Measurements from ENCODE around the gene RPGRIP1.
"Not testable (repeated sequence)": the region's sequence is repeated elsewhere in the genome, so short reads cannot be mapped to it uniquely, and the experiment has no call there.

RPGRIP1 gene

DNA sequence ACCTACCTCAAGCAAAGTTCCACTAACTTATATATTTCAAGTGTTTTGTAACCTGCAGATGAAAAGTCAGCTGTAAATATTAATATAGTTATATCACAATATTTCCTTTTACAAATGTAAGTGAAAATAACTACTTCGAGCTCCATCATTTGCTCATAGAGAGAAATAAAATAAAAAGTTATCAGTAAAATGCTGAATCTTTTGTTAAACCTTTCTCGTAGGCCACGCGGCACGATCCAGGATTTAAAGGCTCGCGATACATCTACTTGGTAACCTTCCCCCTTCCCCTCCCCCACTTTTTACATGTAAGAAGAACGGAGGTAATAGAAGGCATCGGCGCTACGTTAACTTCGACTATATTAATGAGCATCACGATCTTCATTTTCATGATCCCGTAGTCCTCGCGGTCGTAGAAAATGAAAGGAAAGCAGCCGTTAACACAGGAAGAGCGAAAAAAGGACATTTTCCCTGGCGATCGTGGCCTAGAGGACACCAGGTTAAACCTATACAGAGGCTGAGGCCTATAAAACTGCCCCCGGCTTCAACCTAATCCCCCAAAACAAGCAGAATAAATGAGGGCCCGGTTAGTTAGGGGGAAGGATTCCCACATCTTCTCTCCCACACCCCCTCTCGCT, 11.1 kb upstream of the RPGRIP1 start:
- peaks cover 36% of the 10 kb centered on the region for H3K36me3 Mint-ChIP-seq
- H3K9me3 Mint-ChIP-seq, result no peaks in the 10 kb centered on the region
- H3K4me1 Mint-ChIP-seq, result peaks cover 29% of the 10 kb centered on the region
- H3K4me3 Mint-ChIP-seq, result peak overlapping the region; percentile 99
- peak overlapping the region; percentile 100 for H3K27ac Mint-ChIP-seq
- no peaks in the 10 kb centered on the region for H3K27me3 Mint-ChIP-seq

DNA sequence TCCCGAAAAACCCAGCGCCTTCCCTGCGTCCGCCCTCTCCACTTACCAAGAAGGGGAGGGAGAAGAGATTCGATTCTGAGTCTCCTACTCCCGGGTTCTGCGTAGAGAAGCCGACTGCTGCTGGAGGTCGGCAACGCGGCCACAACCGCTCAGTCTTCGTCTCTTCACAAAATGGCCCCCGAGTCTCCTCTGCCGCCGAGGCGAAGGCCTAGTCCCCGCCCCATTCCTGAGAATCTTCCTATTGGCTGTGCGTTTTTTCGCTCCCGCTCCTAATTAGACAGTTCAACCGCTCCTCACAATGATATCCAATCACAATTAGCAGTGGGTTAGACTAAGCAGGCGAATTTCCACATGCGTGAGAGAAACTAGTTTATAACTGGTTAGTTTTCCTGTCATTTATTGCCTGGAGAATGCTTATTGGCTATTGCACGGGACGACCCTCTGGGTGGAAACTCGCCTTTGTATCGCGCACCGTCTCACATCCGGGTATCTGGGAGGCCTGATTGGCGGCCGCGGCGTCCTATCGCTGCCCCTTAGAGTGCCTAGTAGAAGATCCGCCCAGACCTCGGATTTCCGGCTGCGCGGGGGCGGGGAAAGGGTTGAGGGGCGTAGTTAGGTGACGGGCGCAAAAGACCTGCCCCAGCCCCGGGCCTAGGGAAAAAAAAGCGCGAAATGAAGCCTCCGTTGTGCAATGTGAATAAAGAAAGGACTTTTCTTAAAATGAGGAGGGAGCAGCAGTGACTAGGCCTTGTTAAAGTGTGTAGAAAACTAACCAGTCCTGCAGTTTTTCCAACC, 10.4 kb upstream of the RPGRIP1 start, which contains the start of gene HNRNPC:
Gene HNRNPC, minus strand, starts transcription at position 191 of the 795 bp plus-strand sequence. CDS start 35,249 bp downstream, outside the sequence.
- H3K36me3 Mint-ChIP-seq, result peaks cover 35% of the 10 kb centered on the region
- H3K27me3 Mint-ChIP-seq, result no peaks in the 10 kb centered on the region
- H3K4me1 Mint-ChIP-seq, result peaks cover 22% of the 10 kb centered on the region
- H3K9me3 Mint-ChIP-seq, result no peaks in the 10 kb centered on the region
- peak within 1 kb of the TSS; percentile 99 for H3K4me3 Mint-ChIP-seq
- peak within 1 kb of the TSS; percentile 100 for H3K27ac Mint-ChIP-seq

DNA sequence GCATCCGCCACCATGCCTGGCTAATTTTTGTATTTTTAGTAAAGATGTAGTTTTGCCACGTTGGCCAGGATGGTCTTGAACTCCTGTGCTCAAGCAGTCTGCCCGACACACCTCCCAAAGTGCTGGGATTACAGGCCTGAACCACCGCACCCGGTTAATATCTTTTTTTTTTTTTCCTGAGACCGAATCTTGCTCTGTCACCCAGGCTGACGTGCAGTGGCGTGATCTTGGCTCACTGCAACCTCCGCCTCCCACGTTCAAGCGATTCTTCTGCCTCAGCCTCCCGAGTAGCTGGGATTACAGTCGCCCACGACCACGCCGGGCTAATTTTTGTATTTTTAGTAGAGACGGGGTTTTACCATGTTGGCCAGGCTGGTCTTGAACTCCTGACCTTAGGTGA, 7.2 kb upstream of the RPGRIP1 start:
- H3K27ac Mint-ChIP-seq, result not testable (repeated sequence)

DNA sequence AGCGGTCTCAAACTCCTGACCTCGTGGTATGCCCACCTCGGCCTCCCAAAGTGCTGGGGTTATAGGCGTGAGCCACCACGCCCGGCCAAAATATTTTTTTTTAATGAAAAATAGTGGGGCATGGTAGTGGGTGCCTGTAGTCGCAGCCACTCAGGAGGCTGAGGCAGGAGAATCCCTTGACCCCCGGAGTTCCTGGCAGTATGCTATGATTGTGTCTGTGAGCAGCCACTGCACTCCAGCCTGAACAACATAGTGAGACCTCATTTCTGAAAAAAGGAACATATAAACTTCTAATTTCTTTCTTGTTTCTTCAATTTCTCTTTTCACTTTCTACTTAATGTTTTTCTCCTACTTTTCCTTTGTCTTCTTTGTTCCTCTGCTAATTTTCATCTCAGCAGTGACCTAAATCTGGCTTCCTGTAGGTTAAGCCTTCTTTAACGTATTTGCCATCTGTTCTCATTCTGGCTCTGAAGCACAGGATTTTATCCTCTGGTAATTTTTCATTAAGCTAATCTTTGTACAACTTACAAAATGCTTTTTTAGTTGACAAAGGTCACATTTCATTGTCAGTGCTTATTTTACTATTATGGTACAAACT, 4.5 kb upstream of the RPGRIP1 start:
- H3K27ac Mint-ChIP-seq, result peak overlapping the region; percentile 48
- H3K9me3 Mint-ChIP-seq, result no peaks in the 10 kb centered on the region

More for the DNA sequence above, 7.2 kb upstream of the RPGRIP1 start:
- not testable (repeated sequence) for H3K27me3 Mint-ChIP-seq, H3K4me1 Mint-ChIP-seq, H3K4me3 Mint-ChIP-seq, H3K9me3 Mint-ChIP-seq
- H3K36me3 Mint-ChIP-seq, result peaks cover 11% of the 10 kb centered on the region

DNA sequence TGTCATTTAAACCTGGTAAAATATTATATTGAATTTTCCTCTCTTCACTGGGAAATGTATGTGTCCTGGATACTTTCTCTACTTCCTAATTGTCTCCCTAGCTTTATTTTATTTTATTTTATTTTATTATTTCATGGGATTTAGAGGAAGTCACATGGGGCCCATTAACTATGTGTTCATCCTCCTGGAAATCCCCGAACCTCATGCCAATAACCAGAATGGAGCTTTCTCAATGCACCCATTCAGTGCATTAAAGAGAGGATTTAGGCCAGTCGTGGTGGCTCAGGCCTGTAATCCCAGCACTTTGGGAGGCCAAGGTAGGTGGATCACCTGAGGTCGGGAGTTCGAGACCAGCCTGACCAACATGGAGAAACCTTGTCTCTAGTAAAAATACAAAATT, 1.3 kb upstream of the RPGRIP1 start:
- no peaks in the 10 kb centered on the region for H3K27me3 Mint-ChIP-seq
- H3K36me3 Mint-ChIP-seq, result no peaks in the 10 kb centered on the region
- H3K9me3 Mint-ChIP-seq, result no peaks in the 10 kb centered on the region
- no peaks in the 10 kb centered on the region for H3K4me1 Mint-ChIP-seq
- no peak overlapping the region for H3K4me3 Mint-ChIP-seq
- H3K27ac Mint-ChIP-seq, result no peak overlapping the region

More for the DNA sequence above, 4.5 kb upstream of the RPGRIP1 start:
- no peaks in the 10 kb centered on the region for H3K36me3 Mint-ChIP-seq
- H3K4me1 Mint-ChIP-seq, result no peaks in the 10 kb centered on the region
- H3K27me3 Mint-ChIP-seq, result no peaks in the 10 kb centered on the region
- no peak overlapping the region for H3K4me3 Mint-ChIP-seq

DNA sequence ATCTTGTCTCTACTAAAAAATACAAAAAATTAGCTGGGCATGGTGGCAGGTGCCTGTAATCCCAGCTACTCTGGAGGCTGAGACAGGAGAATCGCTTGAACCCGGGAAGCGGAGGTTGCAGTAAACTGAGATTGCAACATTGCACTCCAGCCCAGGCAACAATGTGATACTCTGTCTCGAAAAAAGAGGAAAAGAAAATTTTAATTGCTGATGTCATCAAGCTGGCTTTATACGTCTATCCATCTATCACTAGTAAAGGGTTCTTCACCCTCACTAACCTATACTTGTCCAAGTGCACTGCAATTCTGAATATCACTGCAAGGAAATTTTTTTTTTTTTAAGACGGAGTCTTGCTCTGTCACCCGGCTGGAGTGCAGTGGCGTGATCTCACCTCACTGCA, 2.0 kb downstream of the RPGRIP1 start:
- not testable (repeated sequence) for H3K36me3 Mint-ChIP-seq, H3K9me3 Mint-ChIP-seq, H3K27me3 Mint-ChIP-seq, H3K27ac Mint-ChIP-seq, H3K4me3 Mint-ChIP-seq, H3K4me1 Mint-ChIP-seq

DNA sequence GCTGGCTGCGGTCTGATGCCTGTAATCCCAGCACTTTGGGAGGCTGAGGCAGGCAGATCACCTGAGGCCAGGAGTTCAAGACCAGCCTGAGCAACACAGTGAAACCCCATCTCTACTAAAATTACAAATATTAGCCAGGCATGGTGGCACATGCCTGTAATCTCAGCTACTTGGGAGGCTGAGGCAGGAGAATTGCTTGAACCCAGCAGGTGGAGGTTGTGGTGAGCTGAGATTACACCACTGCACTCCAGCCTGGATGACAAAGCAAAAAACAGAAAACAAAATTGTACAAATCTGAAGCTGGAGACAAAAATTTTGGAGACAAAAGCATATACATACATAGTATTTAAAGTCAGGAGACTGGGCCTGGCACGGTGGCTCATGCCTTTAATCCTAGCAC, 6.6 kb downstream of the RPGRIP1 start:
- H3K9me3 Mint-ChIP-seq, result not testable (repeated sequence)

DNA sequence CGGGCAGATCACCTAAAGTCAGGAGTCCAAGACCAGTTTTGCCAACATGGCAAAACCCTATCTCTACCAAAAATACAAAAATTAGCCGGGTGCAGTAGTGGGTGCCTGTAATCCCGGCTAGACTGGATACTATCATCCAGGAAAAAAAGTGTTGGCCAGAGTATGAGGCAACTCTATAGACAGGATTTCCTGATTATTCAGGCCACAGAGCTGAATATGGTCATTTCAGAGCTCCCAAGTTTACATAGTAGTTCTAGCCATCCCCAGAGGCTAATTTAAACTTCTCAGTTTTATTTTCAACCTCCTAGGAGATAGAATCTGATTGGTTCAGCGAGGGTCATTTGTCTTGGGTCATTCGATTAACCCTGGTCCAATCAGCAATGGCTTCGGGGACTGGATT, 7.3 kb downstream of the RPGRIP1 start:
- Mint-ChIP-seq H3K27me3 (no peaks in the 10 kb centered on the region), H3K4me3 (no peak overlapping the region), H3K9me3 (no peaks in the 10 kb centered on the region), H3K27ac (no peak overlapping the region), H3K4me1 (no peaks in the 10 kb centered on the region), H3K36me3 (peaks cover 1% of the 10 kb centered on the region)

More for the DNA sequence above, 6.6 kb downstream of the RPGRIP1 start:
- not testable (repeated sequence) for H3K36me3 Mint-ChIP-seq, H3K4me3 Mint-ChIP-seq, H3K4me1 Mint-ChIP-seq, H3K27ac Mint-ChIP-seq, H3K27me3 Mint-ChIP-seq

DNA sequence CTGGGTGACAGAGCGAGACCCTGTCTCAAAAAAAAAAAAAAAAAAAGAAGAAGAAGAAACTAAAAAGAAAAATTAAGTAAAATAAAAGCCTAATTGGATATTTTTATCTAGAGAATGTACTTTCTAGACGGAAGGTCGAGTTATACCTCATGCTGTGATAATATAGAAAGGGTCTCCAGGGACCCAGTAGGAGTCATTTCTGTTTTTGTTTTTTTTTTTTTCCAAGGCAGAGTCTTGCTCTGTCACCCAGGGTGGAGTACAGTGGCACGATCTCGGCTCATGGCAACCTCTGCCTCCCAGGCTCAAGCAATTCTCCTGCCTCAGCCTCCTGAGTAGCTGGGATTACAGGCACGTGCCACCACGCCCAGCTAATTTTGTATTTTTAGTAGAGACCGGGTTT, 14.1 kb downstream of the RPGRIP1 start:
- H3K27ac Mint-ChIP-seq, H3K4me1 Mint-ChIP-seq, H3K27me3 Mint-ChIP-seq, H3K4me3 Mint-ChIP-seq, H3K9me3 Mint-ChIP-seq, H3K36me3 Mint-ChIP-seq: not testable (repeated sequence)

DNA sequence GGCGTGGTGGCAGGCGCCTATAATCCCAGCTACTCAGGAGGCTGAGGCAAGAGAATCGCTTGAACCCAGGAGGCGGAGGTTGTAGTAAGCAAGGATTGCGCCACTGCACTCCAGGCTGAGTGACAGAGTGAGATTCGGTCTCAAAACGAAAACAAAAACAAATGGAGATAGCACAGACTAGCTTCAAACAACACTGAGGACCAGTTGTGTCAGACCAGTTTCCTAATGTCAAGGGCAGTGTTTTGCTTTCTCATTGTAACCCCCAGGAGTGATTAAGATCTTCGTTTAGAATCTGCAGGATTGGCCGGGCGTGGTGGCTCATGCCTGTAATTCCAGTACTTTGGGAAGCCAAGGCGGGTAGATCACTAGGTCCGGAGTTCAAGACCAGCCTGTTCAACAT, 18.5 kb downstream of the RPGRIP1 start:
- peaks cover 4% of the 10 kb centered on the region for H3K4me1 Mint-ChIP-seq
- no peaks in the 10 kb centered on the region for H3K36me3 Mint-ChIP-seq
- H3K9me3 Mint-ChIP-seq, result no peaks in the 10 kb centered on the region
- peaks cover 4% of the 10 kb centered on the region for H3K27me3 Mint-ChIP-seq
- no peak overlapping the region for H3K4me3 Mint-ChIP-seq
- H3K27ac Mint-ChIP-seq, result no peak overlapping the region

DNA sequence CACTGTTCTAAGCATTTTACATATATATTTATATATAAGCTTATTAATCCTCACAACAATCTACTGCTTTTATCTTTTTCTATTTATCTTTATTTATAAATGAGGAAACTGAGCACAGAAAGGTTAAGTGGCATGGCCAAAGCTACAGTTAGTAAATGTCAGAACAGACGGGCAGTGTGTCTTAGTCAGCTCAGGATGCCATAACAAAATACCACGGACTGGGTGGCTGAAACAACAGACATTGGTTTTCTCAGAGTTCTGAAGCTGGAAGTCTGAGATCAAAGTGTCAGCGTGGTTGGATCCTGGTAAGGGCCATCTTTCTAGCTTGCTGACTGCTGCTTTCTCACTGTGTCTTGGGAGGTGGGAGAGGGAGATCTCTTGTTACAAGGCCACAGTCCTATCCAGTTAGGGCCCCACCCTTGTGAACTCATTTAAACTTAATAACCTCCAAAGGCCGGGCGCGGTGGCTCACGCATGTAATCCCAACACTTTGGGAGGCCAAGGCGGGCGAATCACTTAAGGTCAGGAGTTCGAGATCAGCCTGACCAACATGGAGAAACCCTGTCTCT, 19.8 kb downstream of the RPGRIP1 start:
- H3K27me3 Mint-ChIP-seq, result peaks cover 4% of the 10 kb centered on the region
- no peaks in the 10 kb centered on the region for H3K9me3 Mint-ChIP-seq
- no peaks in the 10 kb centered on the region for H3K36me3 Mint-ChIP-seq
- H3K4me1 Mint-ChIP-seq, result peaks cover 4% of the 10 kb centered on the region
- H3K27ac Mint-ChIP-seq, result no peak overlapping the region
- no peak overlapping the region for H3K4me3 Mint-ChIP-seq

DNA sequence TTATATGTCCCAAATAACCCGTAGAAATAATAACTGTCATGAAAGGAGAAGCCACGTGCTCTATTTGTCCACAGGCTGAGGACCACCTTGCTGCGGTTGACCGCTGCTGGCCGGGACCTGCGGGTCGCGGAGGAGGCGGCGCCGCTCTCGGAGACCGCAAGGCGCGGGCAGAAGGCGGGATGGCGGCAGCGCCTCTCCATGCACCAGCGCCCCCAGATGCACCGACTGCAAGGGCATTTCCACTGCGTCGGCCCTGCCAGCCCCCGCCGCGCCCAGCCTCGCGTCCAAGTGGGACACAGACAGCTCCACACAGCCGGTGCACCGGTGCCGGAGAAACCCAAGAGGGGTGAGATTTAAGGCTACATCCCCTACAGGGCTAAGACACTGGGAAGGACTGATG, 21.0 kb downstream of the RPGRIP1 start:
- H3K4me1 Mint-ChIP-seq, result peaks cover 4% of the 10 kb centered on the region
- H3K36me3 Mint-ChIP-seq, result no peaks in the 10 kb centered on the region

DNA sequence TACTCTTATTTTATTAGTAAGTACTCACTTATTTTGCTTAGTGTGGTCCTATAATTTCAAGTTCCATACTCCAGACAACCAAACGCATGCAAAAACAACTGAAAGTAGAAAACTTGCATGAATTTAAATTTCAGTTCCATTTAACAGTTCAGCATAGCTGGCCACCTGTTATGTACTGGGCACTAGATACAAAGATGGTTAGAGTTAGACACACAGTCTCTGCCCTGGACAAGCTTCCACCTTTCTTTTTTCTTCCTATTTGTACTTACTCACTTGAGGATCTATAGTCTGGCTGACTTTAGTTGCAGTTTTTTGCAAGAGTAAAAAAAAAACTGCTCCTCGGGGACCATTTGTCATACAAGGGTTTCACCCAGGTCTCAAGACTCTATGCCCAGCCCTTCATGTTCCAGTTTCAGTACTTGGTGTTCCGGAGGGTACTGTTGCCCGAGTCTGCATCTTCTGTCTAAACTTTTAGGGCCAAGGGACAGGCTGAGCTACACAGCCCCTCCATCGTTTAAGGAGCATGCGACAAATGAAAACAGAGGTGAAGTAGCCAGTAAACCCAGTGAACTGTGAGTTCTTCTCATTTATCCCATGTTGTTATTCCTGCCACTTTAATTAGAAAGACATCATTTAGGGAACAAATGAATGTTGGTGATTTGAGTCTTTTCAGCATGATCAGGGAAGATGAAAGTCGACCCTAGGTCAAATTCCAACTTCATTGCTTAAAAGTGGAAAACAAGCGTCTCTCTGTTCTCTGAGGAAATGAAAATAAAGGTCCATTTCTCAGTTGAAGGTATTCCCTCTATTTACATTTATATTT, 22.3 kb downstream of the RPGRIP1 start:
- Mint-ChIP-seq H3K4me1 (peaks cover 5% of the 10 kb centered on the region), H3K9me3 (no peaks in the 10 kb centered on the region), H3K27me3 (peaks cover 4% of the 10 kb centered on the region)

More for the DNA sequence above, 21.0 kb downstream of the RPGRIP1 start:
- Mint-ChIP-seq H3K4me3 (peak overlapping the region; percentile 19), H3K27ac (no peak overlapping the region), H3K27me3 (peaks cover 4% of the 10 kb centered on the region), H3K9me3 (no peaks in the 10 kb centered on the region)

DNA sequence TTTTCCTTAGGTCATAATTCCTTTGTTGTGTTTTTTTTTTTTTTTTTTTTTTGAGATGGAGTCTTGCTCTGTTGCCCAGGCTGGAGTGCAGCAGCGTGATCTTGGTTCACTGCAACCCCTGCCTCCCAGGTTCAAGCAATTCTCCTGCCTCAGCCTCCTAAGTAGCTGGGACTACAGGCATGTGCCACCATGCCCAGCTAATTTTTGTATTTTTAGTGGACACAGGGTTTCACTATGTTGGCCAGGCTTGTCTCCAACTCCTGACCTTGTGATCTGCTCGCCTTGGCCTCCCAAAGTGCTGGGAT, 22.9 kb downstream of the RPGRIP1 start:
- H3K27ac Mint-ChIP-seq, H3K9me3 Mint-ChIP-seq, H3K4me3 Mint-ChIP-seq, H3K27me3 Mint-ChIP-seq, H3K36me3 Mint-ChIP-seq: not testable (repeated sequence)
- H3K4me1 Mint-ChIP-seq, result peaks cover 11% of the 10 kb centered on the region

More for the DNA sequence above, 22.3 kb downstream of the RPGRIP1 start:
- no peaks in the 10 kb centered on the region for H3K36me3 Mint-ChIP-seq
- H3K4me3 Mint-ChIP-seq, result no peak overlapping the region
- no peak overlapping the region for H3K27ac Mint-ChIP-seq

DNA sequence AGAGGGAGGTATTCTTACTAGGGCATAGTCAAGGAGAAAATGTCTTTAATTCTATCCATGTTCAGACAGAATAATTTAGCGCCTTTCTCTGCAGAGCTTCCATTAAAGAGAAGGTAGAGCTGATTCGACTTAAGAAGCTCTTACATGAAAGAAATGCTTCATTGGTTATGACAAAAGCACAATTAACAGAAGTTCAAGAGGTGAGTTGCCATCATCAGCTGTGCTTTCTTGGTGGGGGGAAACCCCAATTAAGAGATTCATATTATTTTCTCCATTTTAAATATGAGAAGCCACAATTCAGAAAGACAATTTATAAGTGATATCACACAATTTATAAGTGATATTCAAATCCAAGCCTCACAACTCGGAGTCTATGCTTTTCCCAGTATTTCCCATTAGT, 27.8 kb downstream of the RPGRIP1 start:
- Mint-ChIP-seq H3K27me3 (no peaks in the 10 kb centered on the region), H3K36me3 (no peaks in the 10 kb centered on the region), H3K27ac (peak overlapping the region; percentile 92), H3K9me3 (no peaks in the 10 kb centered on the region), H3K4me3 (peak overlapping the region; percentile 87), H3K4me1 (peaks cover 25% of the 10 kb centered on the region)

All from activated naive CD4-positive, alpha-beta T cell treated with anti-CD3 and anti-CD28 coated beads, Interleukin-2, amount 50 U/mL, for 24 hours (primary cell).